GM21717 (cell line): ENCODE results near the gene THRA.

Experiments
- ATAC-seq: cut with Tn5 transposase; IDR thresholded peaks from one replicate; pipeline ENCODE4 v1.9.1; 2021; ENCODE audit warnings: mild to moderate bottlenecking, moderate library complexity; ENCODE audit not compliant: unreplicated experiment

THRA gene

DNA sequence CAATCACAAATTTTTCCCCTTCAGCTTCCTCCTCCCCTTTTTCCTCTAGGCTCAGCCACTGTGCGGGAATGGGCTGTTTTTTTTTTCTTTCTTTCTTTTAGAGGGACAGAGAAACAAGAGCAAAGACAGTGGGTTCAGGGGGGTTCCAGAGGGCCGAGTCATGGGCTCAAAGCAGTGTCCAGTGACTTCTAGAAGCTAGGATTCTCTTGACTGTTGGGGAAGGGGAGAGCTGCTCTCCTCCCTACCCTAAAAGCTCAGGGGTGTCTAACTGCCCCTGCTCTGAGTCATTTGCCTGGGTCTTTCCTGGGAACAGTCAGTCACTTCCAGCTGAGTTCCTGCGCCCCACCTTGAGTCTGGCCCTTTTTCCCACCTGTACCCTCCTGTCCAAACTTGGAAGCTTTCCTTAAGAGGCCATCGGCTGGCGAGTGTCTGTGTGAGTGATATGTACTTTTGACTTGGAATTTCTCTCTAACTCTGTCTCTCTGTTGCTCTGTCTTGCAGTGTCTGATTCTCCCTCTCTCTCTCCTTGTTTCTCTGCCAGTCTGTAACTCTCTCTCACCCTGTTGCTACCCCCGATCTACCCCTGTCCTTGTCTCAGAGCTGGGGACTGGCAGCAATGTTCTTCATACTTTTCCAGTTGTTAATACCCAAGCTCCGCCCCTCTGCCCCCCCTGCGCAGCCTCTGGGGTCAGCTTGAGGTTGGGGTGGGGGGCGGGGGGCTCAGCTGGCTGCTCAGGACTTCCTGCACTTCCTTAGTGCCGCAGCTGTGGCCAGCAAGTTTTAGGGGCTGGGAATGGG, 2.4 kb downstream of the THRA start:
- ATAC-seq = no peak

DNA sequence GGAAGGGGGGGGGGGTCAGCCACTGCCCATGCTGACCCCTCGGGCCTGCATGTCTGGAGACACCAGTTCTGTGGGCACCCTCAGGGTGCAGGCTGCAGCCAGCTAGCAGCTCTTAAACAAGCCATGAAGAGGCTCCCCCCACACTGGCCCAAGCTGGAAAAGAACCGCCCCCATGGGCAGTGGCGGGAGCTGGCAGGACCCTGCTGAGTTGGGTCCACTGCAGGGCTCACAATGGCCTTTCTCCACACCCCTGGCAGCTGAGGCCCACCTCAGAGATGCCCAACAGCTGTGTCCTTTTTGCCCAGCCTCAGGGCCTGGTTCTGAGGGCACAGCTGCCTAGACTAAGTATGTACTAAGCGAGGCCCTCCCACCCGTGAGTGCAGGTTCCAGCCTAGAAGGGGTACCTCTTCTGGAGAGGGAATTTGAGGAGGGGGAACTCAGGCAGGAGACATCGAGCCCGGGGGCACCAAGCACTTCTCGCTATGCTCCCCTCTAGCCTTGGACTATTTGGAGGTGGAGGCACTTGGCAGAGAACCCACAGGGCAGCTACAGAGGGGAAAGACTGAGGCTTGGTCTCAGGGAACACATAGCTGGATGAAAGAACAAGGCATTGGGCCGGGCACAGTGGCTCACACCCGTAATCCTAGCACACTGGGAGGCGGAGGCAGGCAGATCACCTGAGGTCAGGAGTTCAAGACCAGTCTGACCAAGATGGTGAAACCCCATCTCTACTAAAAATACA, 3.2 kb downstream of the THRA start:
- ATAC-seq = no peak

DNA sequence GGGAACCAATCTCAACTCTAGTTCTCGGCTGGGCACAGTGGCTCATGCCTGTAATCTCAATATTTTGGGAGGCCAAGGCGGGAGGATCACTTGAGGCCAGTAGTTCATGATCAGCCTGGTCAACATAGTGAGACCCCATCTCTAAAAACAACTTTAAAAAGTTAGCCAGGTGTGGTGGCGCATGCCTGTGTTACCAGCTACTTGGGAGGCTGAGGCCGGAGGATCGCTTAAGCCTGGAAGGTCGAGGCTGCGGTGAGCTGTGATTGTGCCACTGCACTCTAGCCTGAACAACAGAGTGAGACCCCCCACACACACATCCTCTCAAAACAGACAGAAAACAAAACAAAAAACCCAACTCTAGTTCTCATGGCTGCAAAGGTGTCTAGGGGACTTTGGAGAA, 4.9 kb downstream of the THRA start:
- ATAC-seq = no peak

DNA sequence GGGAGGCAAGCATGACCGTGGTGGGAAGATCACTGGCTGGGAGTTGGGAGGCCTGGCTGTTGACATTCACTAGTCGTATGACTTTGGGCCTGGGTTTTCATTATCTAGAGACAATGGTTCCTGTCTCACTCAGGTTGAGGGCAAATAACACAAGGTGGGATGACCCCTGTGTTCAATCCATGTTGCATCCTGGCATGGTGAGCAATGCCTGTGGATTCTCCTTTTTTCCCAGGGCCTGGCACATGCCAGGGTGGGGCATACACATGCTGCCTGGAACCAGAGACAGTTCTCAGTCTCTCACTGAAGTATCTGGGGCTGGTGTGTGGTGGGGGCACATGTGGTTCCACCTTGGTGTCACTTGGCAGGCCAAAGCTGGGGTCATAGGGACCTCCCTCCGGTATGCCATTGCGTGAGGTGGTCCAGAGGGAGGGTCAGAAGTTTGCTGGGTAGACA, 5.4 kb downstream of the THRA start:
- no peak for ATAC-seq

DNA sequence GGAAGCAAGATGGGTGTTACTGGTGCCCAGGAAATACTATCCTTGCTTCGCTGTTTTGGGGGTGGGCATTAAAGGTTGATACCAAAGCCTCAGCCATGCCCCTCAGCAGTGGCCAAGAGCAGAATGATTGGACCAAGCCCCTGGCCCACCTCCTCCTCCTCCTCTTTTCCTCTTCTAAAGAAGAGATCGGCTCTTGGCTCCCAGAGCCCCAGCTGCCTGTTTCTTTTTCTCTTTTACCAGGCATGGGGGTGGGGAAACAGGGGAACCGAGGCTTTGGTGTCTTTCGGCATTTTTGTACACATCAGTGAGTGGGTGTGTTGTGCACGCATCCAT, 5.8 kb downstream of the THRA start:
- ATAC-seq = no peak

DNA sequence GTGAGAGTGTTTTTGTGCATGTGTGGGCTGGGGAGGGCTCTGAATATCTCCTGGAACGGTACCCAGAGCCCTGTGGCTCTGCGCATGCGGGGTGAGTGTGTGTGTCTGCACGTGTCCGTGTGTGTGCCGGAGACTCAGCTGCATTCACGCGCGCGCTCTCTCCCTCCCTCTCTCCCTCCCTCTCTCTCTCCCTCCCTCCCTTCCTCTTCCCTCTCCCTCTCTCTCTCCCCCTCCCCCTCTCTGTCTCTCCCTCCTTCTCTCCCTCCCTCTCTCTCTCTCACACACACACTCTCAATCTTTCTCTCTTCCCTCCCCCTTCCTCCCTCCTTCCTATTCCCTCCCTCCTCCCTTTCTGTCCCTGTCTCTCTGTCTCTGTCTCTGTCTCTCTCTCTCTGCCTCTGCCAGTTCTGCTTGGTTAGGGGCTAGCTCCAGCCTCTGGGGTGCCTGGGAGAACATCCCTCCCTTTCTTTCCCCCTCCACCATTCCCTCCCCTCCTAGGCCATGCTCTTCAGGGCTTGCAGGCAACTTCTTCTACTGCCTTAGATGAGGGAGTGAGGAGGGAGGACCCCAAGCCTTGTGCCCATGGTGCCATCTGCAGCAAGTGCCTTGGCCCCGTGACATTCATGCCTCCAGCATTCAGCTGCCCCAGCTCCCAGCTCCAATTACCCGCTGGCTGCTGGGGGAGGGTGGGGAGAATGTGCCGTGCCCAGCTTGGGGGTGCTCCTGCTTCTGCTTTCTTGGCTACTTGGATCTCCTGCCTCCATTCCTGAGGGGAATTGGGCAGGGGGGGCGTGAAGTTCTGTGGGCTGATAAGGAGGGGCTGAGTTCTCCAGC, 6.4 kb downstream of the THRA start:
- ATAC-seq = no peak

DNA sequence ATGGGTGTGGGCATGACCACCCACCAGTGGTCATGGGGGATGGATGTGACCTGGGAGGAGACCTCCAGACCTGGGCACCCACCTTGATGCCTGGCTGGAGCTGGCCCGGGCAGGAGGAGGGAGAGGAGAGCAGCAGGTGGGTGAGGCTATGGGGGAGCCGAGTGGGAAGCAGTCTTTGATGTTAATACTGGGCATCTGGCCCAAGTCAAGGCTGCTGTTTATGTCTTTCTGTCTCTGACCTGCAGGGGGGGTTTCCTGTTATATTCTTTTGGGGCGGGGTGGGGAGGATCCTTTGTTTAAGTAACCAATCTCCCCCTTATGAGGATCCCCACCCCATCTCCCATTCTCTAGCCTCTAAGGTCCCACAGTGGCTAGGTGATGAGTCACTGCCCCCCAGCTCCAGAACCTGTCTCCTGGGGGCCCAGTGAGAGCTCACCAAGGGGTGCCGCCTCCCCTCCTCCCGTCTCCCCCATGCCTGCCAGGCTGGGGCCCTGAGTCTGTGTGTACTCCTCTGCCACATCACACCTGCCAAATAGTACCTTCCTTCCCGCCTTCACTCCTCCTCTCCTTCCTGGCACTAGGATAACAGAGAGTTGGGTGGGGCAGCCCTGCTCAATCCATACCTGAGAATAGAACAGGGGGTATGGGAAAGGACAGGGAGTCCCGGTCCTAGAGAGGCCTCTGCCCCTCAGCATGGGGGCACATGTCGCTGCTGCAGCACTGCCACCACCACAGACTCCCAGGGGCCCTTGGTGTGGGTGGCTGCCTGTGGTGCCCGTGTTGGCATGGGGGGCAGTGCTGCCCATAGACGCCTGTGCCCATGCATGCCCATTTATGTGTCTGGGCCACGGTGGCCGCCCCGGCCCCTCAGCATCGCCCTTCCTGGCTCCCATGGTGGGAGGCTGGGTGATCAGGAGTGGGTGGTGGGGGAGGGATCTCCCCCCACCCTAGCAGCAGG, 7.3 kb downstream of the THRA start:
- no peak for ATAC-seq

DNA sequence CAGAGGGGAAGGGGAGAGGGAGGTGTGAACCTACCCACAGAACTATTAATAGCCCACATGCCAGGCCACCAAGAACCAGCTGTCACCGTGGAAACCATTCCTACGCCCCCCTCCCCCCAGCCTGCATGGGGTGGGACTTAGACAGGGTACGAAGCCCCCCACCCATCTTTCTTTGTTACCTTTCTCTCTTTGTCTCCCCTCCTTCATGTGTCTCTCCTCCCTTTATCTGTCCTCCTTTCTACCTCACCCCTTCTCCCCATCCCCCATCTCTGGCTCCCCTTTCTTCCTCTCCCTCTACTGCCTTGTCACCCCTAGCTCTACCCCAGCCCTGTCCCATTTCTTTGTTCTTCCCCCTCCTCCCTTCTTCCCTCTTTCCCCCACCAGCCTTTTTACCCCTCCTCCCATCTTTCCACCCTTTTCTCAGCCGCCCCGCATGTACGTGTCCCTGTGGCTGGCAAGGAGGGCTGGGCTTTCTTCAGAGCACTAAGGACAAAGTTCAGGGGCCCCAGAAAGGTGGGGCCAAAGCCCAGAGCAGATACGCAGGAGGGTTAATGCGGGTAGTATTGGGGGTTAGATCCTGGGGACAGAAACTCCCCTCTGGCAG, 8.0 kb downstream of the THRA start:
- no peak for ATAC-seq

DNA sequence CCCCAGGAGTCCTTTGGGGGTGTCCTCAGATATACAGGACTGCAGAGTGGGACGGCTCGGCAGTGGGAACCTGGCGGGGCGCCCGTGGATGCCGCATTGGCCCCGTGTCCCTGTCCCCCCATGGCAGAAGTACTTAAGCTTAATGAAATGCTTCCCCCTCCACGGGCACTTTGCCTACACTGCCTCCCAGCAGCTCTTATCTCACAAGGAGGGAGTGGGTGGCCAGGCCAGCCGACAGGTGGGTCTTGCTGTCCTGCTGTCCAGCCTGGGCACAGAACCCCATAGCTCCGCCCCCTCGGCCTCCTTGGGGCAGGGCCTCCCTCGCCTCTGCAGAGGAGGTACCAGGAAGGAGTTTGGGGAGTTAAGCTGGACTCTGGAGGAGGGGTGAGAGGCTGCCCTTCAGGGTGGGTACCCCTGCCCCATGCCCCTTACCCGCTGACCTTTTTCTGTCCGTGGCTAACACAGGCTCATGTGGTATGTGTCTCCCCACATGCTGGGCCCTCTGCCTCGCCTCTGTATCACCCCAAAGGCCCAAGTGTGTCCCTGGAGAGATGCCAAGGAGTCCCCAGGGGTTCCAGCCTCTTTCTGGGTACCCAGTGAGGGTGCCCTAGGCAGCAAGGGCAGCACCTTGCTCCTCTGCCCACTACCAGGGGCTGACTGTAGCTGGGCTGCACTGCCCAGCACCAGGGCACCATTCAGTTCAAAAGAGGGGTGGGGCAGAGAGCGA, 8.7 kb downstream of the THRA start:
- no peak for ATAC-seq

DNA sequence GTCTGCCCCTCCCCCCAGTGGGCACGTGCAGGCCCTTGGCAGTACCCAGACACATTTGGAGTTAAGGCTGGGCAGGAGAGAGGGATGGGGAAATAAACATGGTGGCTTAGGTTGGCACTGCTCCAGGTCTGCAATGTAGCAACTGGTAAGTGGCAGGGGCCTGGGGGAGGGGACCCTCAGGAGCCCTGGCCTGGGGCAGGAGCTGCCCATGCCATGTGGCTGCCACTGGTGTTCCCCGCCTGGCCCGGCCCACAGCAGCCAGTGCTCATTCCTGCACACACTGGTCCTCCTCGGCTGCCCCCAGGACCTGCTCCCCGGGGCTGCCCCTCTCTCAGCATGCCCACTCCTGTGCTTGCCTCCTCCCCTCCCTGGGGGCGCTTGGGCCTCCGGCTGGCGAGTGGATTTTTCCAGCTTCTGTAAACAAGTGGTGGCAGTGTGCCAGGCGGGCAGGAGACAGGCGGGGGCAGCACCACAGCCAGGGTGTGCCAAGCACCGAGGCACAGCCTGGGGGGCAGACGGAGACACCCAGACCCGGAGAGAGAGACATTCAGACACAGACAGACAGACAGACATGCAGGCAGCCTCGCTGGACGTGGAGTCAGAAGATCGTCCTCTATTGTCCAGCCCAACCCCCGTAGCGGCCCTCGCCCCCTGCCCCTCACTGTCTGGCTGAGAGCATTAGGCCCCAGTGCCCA, 9.4 kb downstream of the THRA start:
- no peak for ATAC-seq

DNA sequence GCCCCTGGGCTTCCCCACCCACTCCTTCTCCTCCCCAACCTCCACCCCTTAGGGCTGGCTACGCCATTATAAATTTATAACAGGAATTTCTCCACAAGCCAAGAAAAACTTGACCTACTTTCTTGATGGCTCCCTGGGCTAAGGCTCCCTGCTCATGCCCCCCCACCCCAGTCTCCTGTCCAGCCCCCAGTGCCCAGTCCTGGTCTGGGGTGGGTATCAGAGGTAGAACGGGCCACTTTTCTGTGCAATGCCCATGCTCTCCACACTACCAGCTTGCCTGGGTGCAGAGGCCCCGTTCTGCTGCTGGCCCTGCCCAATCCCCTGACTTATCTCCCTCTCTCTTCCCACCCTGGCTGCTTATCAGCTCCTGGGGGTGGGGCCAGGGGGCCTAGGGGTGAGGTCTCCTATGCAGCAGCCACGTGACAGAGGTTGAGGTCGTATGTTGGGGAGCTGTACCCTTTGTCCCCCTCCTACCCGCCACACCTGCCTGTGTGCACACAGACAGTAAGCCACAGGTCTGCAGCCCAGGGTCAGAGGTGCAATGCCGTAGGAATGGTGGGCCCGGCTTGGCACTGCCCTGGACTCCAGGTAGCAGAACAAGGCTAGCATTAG, 10.1 kb downstream of the THRA start:
- no peak for ATAC-seq

DNA sequence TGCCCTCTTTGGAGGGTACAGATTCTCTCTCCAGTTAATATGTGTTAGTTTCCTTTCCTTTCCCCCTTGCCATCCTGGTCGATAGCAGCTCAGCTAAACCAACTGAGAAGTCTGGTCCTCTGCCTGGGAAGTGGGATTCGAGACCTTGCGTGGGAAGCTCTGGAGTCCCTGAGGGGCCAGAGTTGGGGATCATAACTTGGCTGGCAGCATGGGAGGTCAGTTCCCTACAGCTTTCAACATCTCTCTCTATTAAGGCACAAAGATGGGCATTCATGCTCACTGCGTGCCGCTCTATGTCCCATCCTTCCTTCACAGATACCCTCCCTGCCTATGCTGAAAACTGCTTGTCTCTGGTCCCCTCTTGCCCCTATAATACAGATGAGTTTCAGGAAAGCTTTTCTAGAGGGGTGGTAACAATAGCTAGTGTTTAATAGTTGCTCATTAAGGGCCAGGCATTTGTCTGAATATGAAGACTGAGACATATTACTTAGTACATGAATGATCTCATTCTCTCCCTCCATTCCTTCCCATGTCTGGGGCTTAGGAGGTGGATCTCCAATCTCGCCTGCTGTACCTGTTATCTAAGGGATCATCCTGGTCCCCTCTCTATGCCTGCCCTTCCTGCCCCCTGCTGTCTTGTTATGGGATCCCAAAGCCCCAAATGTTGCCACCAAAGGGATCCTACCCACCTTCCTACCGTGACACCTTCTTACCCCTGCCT, 10.8 kb downstream of the THRA start:
- no peak for ATAC-seq

DNA sequence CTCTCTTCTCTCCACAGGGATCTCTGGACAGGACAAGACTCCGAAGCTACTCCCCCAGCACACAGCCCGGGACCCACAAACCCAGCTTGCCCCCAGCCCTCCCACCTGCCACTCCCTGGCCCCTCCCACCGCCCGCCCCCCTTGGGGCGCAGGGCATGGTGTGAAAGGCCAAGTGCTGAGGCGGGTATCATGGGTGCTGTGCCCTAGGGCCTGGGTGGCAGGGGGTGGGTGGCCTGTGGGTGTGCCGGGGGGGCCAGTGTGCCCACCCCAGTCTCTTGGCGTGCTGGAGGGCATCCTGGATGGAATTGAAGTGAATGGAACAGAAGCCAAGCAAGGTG, 11.4 kb downstream of the THRA start:
- no peak for ATAC-seq

DNA sequence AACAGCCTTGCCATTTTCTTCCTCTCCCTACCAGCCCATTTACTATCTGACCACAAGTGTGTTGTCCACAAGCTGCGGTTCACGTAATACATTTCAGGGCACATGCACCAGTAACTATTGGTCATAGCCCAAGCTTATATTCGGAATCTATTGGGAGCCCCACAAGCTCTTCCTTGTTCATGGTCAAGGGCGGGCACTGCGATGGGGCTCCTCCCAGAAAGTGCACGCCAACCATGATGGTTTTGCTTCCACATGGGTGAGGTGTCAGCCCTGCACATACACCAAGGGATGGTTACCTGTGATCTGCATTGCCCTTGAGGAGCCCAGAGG, 12.1 kb downstream of the THRA start:
- ATAC-seq = no peak

DNA sequence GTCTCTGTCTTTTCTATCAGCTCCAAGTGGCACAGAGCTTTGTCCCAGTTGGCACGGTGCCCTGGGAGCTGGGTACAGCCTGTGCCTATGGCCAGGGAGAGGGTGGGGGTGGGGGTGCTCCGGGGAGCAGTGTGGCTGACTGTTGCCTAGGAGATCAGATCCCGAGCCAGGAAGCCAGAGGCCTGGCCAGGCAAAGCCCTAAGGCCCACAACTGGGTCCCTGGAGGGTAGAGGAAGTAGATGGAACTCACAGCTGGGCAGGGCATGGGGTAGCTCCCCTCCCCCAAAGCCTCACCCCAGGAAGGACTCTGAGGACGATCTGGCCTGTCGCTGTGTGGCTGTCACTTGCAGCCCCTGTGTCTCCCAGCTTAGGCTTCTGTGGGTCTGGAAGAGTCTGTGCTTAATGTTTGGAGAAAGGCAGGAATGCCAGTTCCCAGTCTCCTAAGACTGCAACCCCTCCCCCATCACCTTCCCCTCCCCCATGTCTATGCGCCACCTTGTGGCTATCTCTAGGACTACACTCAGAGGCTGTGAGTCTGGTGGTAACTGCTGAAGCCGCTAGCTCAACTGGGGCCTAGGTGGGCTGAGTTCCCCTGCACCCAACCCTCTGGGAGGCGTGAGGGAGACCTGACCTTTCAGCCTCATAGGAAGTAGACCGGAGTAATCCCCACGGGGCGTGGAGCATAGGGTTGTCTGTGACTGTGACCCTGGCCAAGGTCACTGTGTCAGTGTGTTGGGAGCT, 12.6 kb downstream of the THRA start:
- ATAC-seq = no peak

DNA sequence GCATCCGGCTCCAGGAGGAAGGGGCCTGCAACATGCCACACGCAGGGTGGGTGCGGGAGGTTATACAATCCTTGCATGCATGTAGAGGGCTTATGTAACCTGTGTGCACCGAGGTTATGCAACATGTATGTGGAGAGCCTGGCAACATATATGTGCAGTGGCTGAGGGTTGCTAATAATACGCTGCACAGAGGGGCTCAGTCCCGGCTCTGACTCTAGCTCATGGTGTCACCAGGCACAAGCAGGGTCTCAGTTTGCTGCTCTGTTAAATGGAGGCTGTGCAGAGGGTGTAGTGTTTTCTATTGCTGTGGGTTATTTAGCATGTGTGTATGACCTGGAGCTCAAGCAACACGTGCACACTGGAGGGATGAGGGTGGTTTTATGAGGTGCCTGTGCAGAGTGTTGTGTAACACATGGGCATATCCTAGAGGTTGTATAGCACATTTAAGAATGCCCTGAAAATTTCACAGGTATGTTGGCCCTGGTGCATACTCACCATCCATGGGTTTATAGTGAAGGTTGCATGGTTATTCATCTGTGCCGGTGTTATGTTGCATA, 13.3 kb downstream of the THRA start:
- ATAC-seq = no peak

DNA sequence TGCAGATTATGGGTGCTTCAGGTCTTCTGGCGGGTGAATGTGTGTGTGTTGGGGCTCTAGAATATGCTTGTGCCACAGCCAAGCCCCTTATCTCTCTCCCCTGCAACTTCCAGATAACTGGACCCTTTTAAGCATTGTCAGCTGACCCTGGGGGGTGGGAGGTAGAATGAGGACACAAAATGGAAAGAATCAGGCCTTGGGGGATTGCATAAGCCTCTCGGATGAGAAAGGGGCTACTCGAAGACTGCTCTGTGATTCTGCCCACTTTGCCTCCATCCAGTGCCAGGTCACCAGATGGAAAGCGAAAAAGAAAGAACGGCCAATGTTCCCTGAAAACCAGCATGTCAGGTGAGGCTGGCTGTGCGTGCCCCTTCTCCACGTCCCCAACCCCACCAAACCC, 13.8 kb downstream of the THRA start:
- no peak for ATAC-seq
